Caco-2 (cell line): ENCODE data around the gene DNAJB13. TPM values are rescaled to one million over a fixed set of nuclear protein-coding genes. Genes with fewer than 3 reads are reported as not detected.
A peak's percentile ranks its signal among the peaks of the same experiment; 100 is the strongest.

ENCODE experiments used
- BruUV-seq: library from RNA; stranded (reverse); fragments of 400-500 nt; replicated peaks from 2 replicates; lab custom pipeline; 2021; lab: Mats Ljungman, UMichigan
- CTCF ChIA-PET: fragments of 300-600 bp; sonication (Branson Sonifier 250); formaldehyde crosslinking; loops from one replicate; lab custom pipeline; 2022; ENCODE audit warnings: antibody characterized with exemption; lab: Charles Lee
- POLR2A ChIA-PET: fragments of 300-600 bp; sonication (Branson Sonifier 250); formaldehyde crosslinking; loops from one replicate; lab custom pipeline; 2022; ENCODE audit warnings: antibody characterized with exemption; lab: Charles Lee
- DNase-seq, 2 experiments: peaks; one replicate each; pipeline versions ENCODE4 v3.0.0 to v3.0.0-alpha.2; 2020 to 2022
- H3K27me3 ChIP-seq: replicated peaks from 2 replicates; pipeline ENCODE4 v1.6.0; 2011; ENCODE audit warnings: low read length; ENCODE audit not compliant: control insufficient read depth, insufficient read depth
- H3K36me3 ChIP-seq: 2 replicates; pipeline ENCODE4 v1.5.1; 2011; ENCODE audit warnings: low read length; ENCODE audit not compliant: control insufficient read depth, insufficient read depth
- H3K4me1 ChIP-seq: fragments of 250-450 bp; sonication (Bioruptor Pico); 2 replicates; pipeline ENCODE4 v1.5.1; 2020; ENCODE audit warnings: mild to moderate bottlenecking
- H3K4me3 ChIP-seq: 2 replicates; pipeline ENCODE4 v1.5.1; 2011; ENCODE audit warnings: low read depth, mild to moderate bottlenecking, control low read depth, low read length
- H3K9me3 ChIP-seq: fragments of 250-450 bp; sonication (Bioruptor Pico); 2 replicates; pipeline ENCODE4 v1.5.1; 2020; ENCODE audit warnings: mild to moderate bottlenecking, moderate library complexity
- H3K27ac Mint-ChIP-seq: one replicate; pipeline ENCODE4 v1.8.0; 2022; ENCODE audit warnings: mixed read lengths; ENCODE audit not compliant: unreplicated experiment
- H3K27me3 Mint-ChIP-seq: one replicate; pipeline ENCODE4 v1.8.0; 2022; ENCODE audit warnings: mixed read lengths; ENCODE audit not compliant: insufficient read depth, unreplicated experiment
- H3K36me3 Mint-ChIP-seq: one replicate; pipeline ENCODE4 v1.8.0; 2022; ENCODE audit warnings: mild to moderate bottlenecking, mixed read lengths; ENCODE audit not compliant: insufficient read depth, unreplicated experiment
- H3K4me1 Mint-ChIP-seq: one replicate; pipeline ENCODE4 v1.8.0; 2022; ENCODE audit warnings: low read depth, mixed read lengths; ENCODE audit not compliant: unreplicated experiment
- H3K4me3 Mint-ChIP-seq: one replicate; pipeline ENCODE4 v1.8.0; 2022; ENCODE audit warnings: mild to moderate bottlenecking, moderate library complexity, mixed read lengths; ENCODE audit not compliant: unreplicated experiment
- H3K9me3 Mint-ChIP-seq: one replicate; pipeline ENCODE4 v1.8.0; 2022; ENCODE audit warnings: mixed read lengths; ENCODE audit not compliant: unreplicated experiment
- intact Hi-C: fragments of 100-400 bp; cut with micrococcal nuclease; formaldehyde crosslinking; loops from one replicate; pipeline ENCODE4 v1.10.0; 2022; ENCODE audit not compliant: unreplicated experiment
- total RNA-seq: library from RNA; stranded (reverse); gene quantifications from 2 replicates; pipeline ENCODE4 v1.2.3, GENCODE V29; 2022
- TF ChIP-seq, protein P1 (sequence below), 2 experiments: fragments of 200-600 bp in 1 of 2; IDR thresholded peaks; 1 replicate in 1 of 2; 2 replicates in 1 of 2; pipeline versions ENCODE4 v1.5.1 to v1.8.0; 2011 to 2022; ENCODE audit warnings: antibody characterized with exemption in 1 of 2, control low read depth in 1 of 2, inconsistent platforms in 1 of 2, low read depth in 1 of 2, low read length in 1 of 2, mild to moderate bottlenecking in 1 of 2, moderate library complexity in 1 of 2; ENCODE audit not compliant: insufficient read depth in 1 of 2, severe bottlenecking in 1 of 2, unreplicated experiment in 1 of 2

DNAJB13 gene
- total RNA-seq, 1 experiment from 2014 or later: 0.52 TPM

GRCh38 chr11:74005721-74006517 is 55.1 kb downstream of the DNAJB13 start:
- CTCF ChIA-PET: no interaction called here
- peak in 1 of 2 experiments; percentile 33 for DNase-seq

DNA sequence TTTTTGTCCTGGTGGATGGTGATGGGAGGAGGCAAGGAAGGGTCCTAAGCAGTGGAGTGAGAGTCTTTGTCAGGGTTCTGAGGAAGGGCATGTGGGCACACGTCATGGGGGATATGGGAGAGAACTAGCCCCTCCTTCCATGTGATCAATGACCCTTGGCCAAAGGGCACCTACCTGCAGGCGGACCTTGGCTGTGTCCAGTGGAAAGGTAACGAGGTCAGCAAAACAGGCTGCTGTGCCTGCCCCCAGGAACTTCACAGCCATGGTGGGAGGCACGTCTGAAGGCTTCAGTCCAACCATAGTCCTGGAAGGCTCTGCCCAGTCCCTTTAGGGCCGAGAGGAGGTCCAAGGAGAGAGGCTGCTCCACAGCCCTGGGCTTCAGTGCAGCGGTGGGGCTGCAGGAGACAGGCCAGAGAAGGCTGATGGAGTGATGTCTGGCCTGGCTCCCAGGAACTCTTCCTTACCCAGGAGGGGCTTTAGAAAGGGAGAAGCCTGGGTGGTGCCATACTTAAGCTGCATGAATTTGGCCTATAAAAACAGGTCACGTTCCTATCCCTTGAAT is 56.0 kb downstream of the DNAJB13 start:
- Mint-ChIP-seq H3K27me3 (no peaks in the 10 kb centered on the region), H3K36me3 (no peaks in the 10 kb centered on the region), H3K27ac (no peak overlapping the region), H3K4me1 (no peaks in the 10 kb centered on the region), H3K9me3 (no peaks in the 10 kb centered on the region), H3K4me3 (no peak overlapping the region)
- no peaks in the 10 kb centered on the region for H3K9me3 ChIP-seq
- peaks cover 6% of the 10 kb centered on the region; the same call in 1 of the 2 replicates for H3K4me1 ChIP-seq
- no peaks in the 10 kb centered on the region for H3K27me3 ChIP-seq
- no peak overlapping the region for H3K4me3 ChIP-seq
- ChIA-PET CTCF (no interaction called here), POLR2A (no interaction called here)
- no TSS peak for BruUV-seq
- TF ChIP-seq, protein P1, sequence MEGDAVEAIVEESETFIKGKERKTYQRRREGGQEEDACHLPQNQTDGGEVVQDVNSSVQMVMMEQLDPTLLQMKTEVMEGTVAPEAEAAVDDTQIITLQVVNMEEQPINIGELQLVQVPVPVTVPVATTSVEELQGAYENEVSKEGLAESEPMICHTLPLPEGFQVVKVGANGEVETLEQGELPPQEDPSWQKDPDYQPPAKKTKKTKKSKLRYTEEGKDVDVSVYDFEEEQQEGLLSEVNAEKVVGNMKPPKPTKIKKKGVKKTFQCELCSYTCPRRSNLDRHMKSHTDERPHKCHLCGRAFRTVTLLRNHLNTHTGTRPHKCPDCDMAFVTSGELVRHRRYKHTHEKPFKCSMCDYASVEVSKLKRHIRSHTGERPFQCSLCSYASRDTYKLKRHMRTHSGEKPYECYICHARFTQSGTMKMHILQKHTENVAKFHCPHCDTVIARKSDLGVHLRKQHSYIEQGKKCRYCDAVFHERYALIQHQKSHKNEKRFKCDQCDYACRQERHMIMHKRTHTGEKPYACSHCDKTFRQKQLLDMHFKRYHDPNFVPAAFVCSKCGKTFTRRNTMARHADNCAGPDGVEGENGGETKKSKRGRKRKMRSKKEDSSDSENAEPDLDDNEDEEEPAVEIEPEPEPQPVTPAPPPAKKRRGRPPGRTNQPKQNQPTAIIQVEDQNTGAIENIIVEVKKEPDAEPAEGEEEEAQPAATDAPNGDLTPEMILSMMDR (IDR thresholded peaks at IDR 0.05; ENCODE audit: insufficient read depth in 1 of 2, low read depth in 1 of 2, low read length in 1 of 2, severe bottlenecking in 1 of 2, unreplicated experiment in 1 of 2): no peak
- DNase-seq: no peak
- no peaks in the 10 kb centered on the region for H3K36me3 ChIP-seq
- intact Hi-C loops: no loop called here

More at GRCh38 chr11:74005721-74006517, 55.1 kb downstream of the DNAJB13 start:
- H3K4me3 Mint-ChIP-seq: no peak overlapping the region
- H3K9me3 Mint-ChIP-seq: no peaks in the 10 kb centered on the region
- TF ChIP-seq, protein P1 (IDR thresholded peaks at IDR 0.05; ENCODE audit: insufficient read depth in 1 of 2, low read depth in 1 of 2, low read length in 1 of 2, severe bottlenecking in 1 of 2, unreplicated experiment in 1 of 2): no peak
- BruUV-seq: no TSS peak
- H3K27ac Mint-ChIP-seq: no peak overlapping the region
- H3K36me3 Mint-ChIP-seq: no peaks in the 10 kb centered on the region
- POLR2A ChIA-PET: no interaction called here
- Histone ChIP-seq H3K4me1 (peaks cover 6% of the 10 kb centered on the region; the same call in 1 of the 2 replicates), H3K9me3 (no peaks in the 10 kb centered on the region), H3K4me3 (no peak overlapping the region), H3K27me3 (no peaks in the 10 kb centered on the region), H3K36me3 (no peaks in the 10 kb centered on the region)
- intact Hi-C loops: no loop called here
- no peaks in the 10 kb centered on the region for H3K4me1 Mint-ChIP-seq
- no peaks in the 10 kb centered on the region for H3K27me3 Mint-ChIP-seq

GRCh38 chr11:74007691-74008372 is 57.0 kb downstream of the DNAJB13 start:
- Mint-ChIP-seq H3K4me1 (no peaks in the 10 kb centered on the region), H3K36me3 (no peaks in the 10 kb centered on the region), H3K27me3 (no peaks in the 10 kb centered on the region), H3K4me3 (no peak overlapping the region), H3K9me3 (no peaks in the 10 kb centered on the region), H3K27ac (no peak overlapping the region)
- ChIA-PET CTCF (no interaction called here), POLR2A (no interaction called here)
- H3K4me3 ChIP-seq: no peak overlapping the region
- no peaks in the 10 kb centered on the region for H3K36me3 ChIP-seq
- BruUV-seq: no TSS peak
- TF ChIP-seq, protein P1 (IDR thresholded peaks at IDR 0.05; ENCODE audit: insufficient read depth in 1 of 2, low read depth in 1 of 2, low read length in 1 of 2, severe bottlenecking in 1 of 2, unreplicated experiment in 1 of 2): no peak
- H3K4me1 ChIP-seq: peaks cover 6% of the 10 kb centered on the region; the same call in 1 of the 2 replicates
- H3K9me3 ChIP-seq: no peaks in the 10 kb centered on the region
- H3K27me3 ChIP-seq: no peaks in the 10 kb centered on the region
- intact Hi-C loops: no loop called here
- peak in 1 of 2 experiments; percentile 25 for DNase-seq
